ENCODE measurements around the gene ZSWIM1.

- TF ChIP-seq, protein P1, sequence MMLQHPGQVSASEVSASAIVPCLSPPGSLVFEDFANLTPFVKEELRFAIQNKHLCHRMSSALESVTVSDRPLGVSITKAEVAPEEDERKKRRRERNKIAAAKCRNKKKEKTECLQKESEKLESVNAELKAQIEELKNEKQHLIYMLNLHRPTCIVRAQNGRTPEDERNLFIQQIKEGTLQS (IDR thresholded peaks at IDR 0.05) = no peak
- no peak for TF ChIP-seq SIN3A (IDR thresholded peaks at IDR 0.05; ENCODE audit: low read depth)
- TF ChIP-seq, protein P2, sequence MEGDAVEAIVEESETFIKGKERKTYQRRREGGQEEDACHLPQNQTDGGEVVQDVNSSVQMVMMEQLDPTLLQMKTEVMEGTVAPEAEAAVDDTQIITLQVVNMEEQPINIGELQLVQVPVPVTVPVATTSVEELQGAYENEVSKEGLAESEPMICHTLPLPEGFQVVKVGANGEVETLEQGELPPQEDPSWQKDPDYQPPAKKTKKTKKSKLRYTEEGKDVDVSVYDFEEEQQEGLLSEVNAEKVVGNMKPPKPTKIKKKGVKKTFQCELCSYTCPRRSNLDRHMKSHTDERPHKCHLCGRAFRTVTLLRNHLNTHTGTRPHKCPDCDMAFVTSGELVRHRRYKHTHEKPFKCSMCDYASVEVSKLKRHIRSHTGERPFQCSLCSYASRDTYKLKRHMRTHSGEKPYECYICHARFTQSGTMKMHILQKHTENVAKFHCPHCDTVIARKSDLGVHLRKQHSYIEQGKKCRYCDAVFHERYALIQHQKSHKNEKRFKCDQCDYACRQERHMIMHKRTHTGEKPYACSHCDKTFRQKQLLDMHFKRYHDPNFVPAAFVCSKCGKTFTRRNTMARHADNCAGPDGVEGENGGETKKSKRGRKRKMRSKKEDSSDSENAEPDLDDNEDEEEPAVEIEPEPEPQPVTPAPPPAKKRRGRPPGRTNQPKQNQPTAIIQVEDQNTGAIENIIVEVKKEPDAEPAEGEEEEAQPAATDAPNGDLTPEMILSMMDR (IDR thresholded peaks at IDR 0.05 in 2 of 3, conservative IDR thresholded peaks at IDR 0.05 in 1 of 3; ENCODE audit: borderline replicate concordance in 1 of 3, insufficient read depth in 1 of 3, low read depth in 2 of 3, low read length in 2 of 3) = peak in 1 of 3 experiments; percentile 42; a peak in 3 of 6 replicates
- TF ChIP-seq ZNF274 (IDR thresholded peaks at IDR 0.05; ENCODE audit: low read depth, low read length) = no peak
- no peak for TF ChIP-seq POLR2A (IDR thresholded peaks at IDR 0.05; ENCODE audit: borderline replicate concordance, extremely low read depth, insufficient read depth, insufficient read length)
- TF ChIP-seq EZH2phosphoT487 (IDR thresholded peaks at IDR 0.05; ENCODE audit: borderline replicate concordance) = no peak
- no peak for TF ChIP-seq FOSL1 (IDR thresholded peaks at IDR 0.05; ENCODE audit: low read depth)
- TF ChIP-seq, protein P3, sequence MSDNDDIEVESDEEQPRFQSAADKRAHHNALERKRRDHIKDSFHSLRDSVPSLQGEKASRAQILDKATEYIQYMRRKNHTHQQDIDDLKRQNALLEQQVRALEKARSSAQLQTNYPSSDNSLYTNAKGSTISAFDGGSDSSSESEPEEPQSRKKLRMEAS (IDR thresholded peaks at IDR 0.05) = no peak
- peak; percentile 63; the same call in 1 of the 2 replicates for TF ChIP-seq POLR2AphosphoS5 (IDR thresholded peaks at IDR 0.05; ENCODE audit: low read depth, low read length)
- TF ChIP-seq EZH2 (IDR thresholded peaks at IDR 0.05) = no peak
- TF ChIP-seq EGR1 (IDR thresholded peaks at IDR 0.05; ENCODE audit: low read depth) = no peak
- TF ChIP-seq CEBPB (IDR thresholded peaks at IDR 0.05; ENCODE audit: low read depth) = no peak
- no peak for TF ChIP-seq YY1 (IDR thresholded peaks at IDR 0.05; ENCODE audit: extremely low read depth, insufficient replicate concordance, low read depth, low read length)
- no peak for TF ChIP-seq TCF7L2 (IDR thresholded peaks at IDR 0.05; ENCODE audit: borderline replicate concordance, extremely low read depth, insufficient read depth, insufficient read length)
These were observed 52.4 kb downstream of the ZSWIM1 start for GRCh38 chr20:45933266-45934045.

Data from HCT116 (cell line).